Spleen (tissue), 7 donors: ENCODE data around the gene VGLL4.

ENCODE experiments used
- POLR2A ChIP-seq, 3 donors: fragments of 450-650 bp; IDR thresholded peaks; one replicate each; pipeline ENCODE4 v1.5.1; 2017; ENCODE audit warnings: antibody characterized with exemption in 3 of 3, mild to moderate bottlenecking in 1 of 3
- POLR2AphosphoS5 ChIP-seq, 3 donors: sonication (generic); formaldehyde crosslinking; IDR thresholded peaks; one replicate each; pipeline ENCODE4 v1.5.1; 2017; ENCODE audit warnings: antibody characterized with exemption in 3 of 3
- TF ChIP-seq, protein P1 (sequence below), 11 experiments: fragments of 200-600 bp in 7 of 11; fragments of 450-650 bp in 4 of 11; sonication (generic) in 4 of 11; IDR thresholded peaks in 8 of 11; conservative IDR thresholded peaks in 3 of 11; 1 replicate in 7 of 11; 2 replicates in 4 of 11; pipeline versions ENCODE4 v1.4.0 to v1.8.0; 2016 to 2021; ENCODE audit warnings: antibody characterized with exemption in 11 of 11, inconsistent platforms in 4 of 11, mild to moderate bottlenecking in 1 of 11
- donor health status: DM: no; HTN: no; CAD: no; lungs with moderate emphysema.
- donor health status: DM: no; HTN: no; CAD: no.
- donor health status: DM: no; HTN: no; CAD: no.

DNA sequence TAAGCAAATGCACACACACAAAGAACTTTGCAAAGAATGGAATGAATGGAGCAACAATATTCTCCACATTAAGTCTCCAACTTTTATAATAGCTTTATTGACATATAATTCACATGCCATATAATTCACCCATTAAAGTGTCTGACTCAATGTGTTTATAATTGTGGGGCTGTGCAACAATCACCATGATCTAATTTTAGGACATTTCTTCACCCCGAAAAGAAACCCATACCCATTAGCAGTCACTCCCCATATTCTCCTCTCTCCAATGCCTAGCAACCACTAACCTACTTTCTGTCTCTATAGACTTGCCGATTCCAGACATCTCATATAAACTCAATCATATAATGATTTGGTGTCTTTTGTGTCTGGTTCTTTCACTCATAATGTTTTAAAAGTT lies 22.6 kb downstream of the VGLL4 start:
- TF ChIP-seq, protein P1, sequence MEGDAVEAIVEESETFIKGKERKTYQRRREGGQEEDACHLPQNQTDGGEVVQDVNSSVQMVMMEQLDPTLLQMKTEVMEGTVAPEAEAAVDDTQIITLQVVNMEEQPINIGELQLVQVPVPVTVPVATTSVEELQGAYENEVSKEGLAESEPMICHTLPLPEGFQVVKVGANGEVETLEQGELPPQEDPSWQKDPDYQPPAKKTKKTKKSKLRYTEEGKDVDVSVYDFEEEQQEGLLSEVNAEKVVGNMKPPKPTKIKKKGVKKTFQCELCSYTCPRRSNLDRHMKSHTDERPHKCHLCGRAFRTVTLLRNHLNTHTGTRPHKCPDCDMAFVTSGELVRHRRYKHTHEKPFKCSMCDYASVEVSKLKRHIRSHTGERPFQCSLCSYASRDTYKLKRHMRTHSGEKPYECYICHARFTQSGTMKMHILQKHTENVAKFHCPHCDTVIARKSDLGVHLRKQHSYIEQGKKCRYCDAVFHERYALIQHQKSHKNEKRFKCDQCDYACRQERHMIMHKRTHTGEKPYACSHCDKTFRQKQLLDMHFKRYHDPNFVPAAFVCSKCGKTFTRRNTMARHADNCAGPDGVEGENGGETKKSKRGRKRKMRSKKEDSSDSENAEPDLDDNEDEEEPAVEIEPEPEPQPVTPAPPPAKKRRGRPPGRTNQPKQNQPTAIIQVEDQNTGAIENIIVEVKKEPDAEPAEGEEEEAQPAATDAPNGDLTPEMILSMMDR (IDR thresholded peaks at IDR 0.05 in 8 of 11, conservative IDR thresholded peaks at IDR 0.05 in 3 of 11), result no peak
- TF ChIP-seq POLR2AphosphoS5 (IDR thresholded peaks at IDR 0.05) (no peak), POLR2A (IDR thresholded peaks at IDR 0.05) (no peak)
